ENCODE data around the gene ZWILCH. TPM values are rescaled to one million over a fixed set of nuclear protein-coding genes. Genes with fewer than 3 reads are reported as not detected.

Gene ZWILCH
- total RNA-seq, 2 experiments from 2014 or later, result 36.9 to 50.2 TPM

DNA sequence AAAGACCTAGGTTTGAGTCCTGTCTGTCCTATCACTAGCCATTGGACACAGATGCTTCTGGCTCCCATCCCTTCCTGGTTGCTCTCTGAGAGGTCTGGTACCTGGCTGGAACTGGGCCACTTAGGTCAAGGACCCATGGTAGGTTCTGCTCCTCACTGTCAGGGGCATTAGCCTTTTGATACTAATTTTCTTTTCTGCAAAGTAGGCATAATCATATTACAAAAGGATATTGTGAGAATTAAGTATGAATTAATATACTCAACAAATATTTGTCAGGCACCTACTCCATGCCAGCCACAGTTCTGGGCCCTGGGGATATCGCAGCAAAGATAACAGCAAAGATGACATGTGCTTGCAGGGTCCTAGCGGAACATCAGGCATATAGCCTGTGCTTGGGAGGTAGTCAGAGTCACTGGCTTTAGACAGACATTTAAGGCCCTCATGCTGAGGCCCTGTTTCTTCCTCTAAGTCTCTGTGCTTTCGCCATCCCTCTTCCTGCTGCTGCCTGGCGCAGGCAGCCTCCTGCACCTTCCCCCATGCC lies 86.3 kb downstream of the ZWILCH start:
- no peaks in the 10 kb centered on the region for H3K79me2 ChIP-seq (ENCODE audit: insufficient read depth, low read depth, low read length)

DNA sequence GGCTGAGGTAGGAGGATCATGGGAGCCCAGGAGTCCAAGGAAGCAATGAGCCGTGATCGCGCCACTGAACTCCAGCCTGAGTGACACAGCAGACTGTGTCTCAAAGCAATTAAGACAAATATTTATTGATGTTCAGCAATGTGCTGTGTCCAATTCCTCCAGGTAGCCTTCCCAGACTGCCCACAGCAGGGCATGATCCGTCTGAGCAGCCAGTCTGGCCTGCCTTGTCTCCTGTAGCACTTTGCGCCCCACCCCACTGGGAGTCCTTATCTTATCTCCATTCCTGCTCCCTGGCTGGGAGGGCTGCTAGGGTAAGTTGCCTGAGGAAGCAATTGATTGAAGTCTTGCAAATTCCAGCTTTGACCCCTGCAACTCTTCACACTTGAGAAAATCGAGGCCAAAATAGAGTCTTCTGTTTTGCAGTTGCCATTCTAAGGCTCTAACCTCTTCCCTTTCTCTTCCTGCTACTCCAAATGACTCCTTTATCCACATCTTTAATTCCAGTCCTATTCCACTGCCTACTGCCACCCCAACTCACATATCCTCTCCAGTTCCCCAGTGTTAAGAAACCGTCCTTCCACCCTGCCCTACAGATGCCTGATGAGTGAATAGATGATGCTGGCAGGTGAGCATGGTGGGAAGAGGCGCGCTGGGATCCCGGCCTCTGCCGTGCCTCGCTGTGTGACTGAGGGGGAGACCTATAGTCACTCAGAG lies 87.5 kb downstream of the ZWILCH start:
- no peaks in the 10 kb centered on the region for H3K4me1 ChIP-seq (ENCODE audit: insufficient read depth, low read length, poor library complexity, severe bottlenecking)
- TF ChIP-seq EZH2phosphoT487 (IDR thresholded peaks at IDR 0.05; ENCODE audit: borderline replicate concordance, low read depth, low read length) (no peak), CTCF (conservative IDR thresholded peaks at IDR 0.05; ENCODE audit: low read length) (no peak)
- H3K9me2 ChIP-seq (ENCODE audit: insufficient read depth, low read length), result no peaks in the 10 kb centered on the region
- H3K79me2 ChIP-seq (ENCODE audit: insufficient read depth, low read depth, low read length), result no peaks in the 10 kb centered on the region
- ChIA-PET POLR2A (interaction anchor here (0.7 kb wide), 1 partner anchor 271 kb away, joined by 5 read pairs; no protein-coding TSS in a partner anchor), CTCF (ENCODE audit: unreplicated experiment) (no interaction called here)
- no peak overlapping the region for H3K27ac ChIP-seq (ENCODE audit: low read depth, low read length, poor library complexity, severe bottlenecking)
- no peaks in the 10 kb centered on the region for H4K20me1 ChIP-seq (ENCODE audit: insufficient read depth, low read length)
- H3K4me3 ChIP-seq (ENCODE audit: low read depth, low read length, poor library complexity, severe bottlenecking), result no peak overlapping the region
- H3K9me3 ChIP-seq (ENCODE audit: low read length), result no peaks in the 10 kb centered on the region
- H3K36me3 ChIP-seq (ENCODE audit: insufficient read depth, low read length), result no peaks in the 10 kb centered on the region
- H3K4me2 ChIP-seq (ENCODE audit: low read length), result no peak overlapping the region
- DNase-seq (ENCODE audit: low spot score), result no peak
- H2AFZ ChIP-seq (ENCODE audit: low read length), result no peak overlapping the region
- intact Hi-C loops (cut with micrococcal nuclease; ENCODE audit: unreplicated experiment), result no loop called here
- no TSS peak for BruUV-seq (replicated peaks)

More for the DNA sequence above, 86.3 kb downstream of the ZWILCH start:
- BruUV-seq (replicated peaks), result no TSS peak
- Histone ChIP-seq H3K4me1 (ENCODE audit: insufficient read depth, low read length, poor library complexity, severe bottlenecking) (no peaks in the 10 kb centered on the region), H3K36me3 (ENCODE audit: insufficient read depth, low read length) (no peaks in the 10 kb centered on the region), H3K9me2 (ENCODE audit: insufficient read depth, low read length) (no peaks in the 10 kb centered on the region), H3K4me3 (ENCODE audit: low read depth, low read length, poor library complexity, severe bottlenecking) (no peak overlapping the region), H2AFZ (ENCODE audit: low read length) (no peak overlapping the region), H3K9me3 (ENCODE audit: low read length) (no peaks in the 10 kb centered on the region), H3K27ac (ENCODE audit: low read depth, low read length, poor library complexity, severe bottlenecking) (no peak overlapping the region), H4K20me1 (ENCODE audit: insufficient read depth, low read length) (no peaks in the 10 kb centered on the region), H3K4me2 (ENCODE audit: low read length) (no peak overlapping the region)
- intact Hi-C loops (cut with micrococcal nuclease; ENCODE audit: unreplicated experiment), result no loop called here
- TF ChIP-seq EZH2phosphoT487 (IDR thresholded peaks at IDR 0.05; ENCODE audit: borderline replicate concordance, low read depth, low read length), result no peak
- no peak for TF ChIP-seq CTCF (conservative IDR thresholded peaks at IDR 0.05; ENCODE audit: low read length)
- CTCF ChIA-PET (ENCODE audit: unreplicated experiment), result interaction anchor here (0.6 kb wide), 1 partner anchor 171 kb away, joined by 3 read pairs; no protein-coding TSS in a partner anchor
- no peak for DNase-seq (ENCODE audit: low spot score)
- POLR2A ChIA-PET, result no interaction called here

- H3K27ac ChIP-seq (ENCODE audit: low read depth, low read length, poor library complexity, severe bottlenecking), result no peak overlapping the region
- no peaks in the 10 kb centered on the region for H4K20me1 ChIP-seq (ENCODE audit: insufficient read depth, low read length)
- POLR2A ChIA-PET, result no interaction called here
- H3K79me2 ChIP-seq (ENCODE audit: insufficient read depth, low read depth, low read length), result no peaks in the 10 kb centered on the region
- H2AFZ ChIP-seq (ENCODE audit: low read length), result no peak overlapping the region
- TF ChIP-seq CTCF (conservative IDR thresholded peaks at IDR 0.05; ENCODE audit: low read length) (no peak), EZH2phosphoT487 (IDR thresholded peaks at IDR 0.05; ENCODE audit: borderline replicate concordance, low read depth, low read length) (no peak)
- no peaks in the 10 kb centered on the region for H3K4me1 ChIP-seq (ENCODE audit: insufficient read depth, low read length, poor library complexity, severe bottlenecking)
- H3K9me3 ChIP-seq (ENCODE audit: low read length), result no peaks in the 10 kb centered on the region
- CTCF ChIA-PET (ENCODE audit: unreplicated experiment), result no interaction called here
- H3K9me2 ChIP-seq (ENCODE audit: insufficient read depth, low read length), result no peaks in the 10 kb centered on the region
- H3K4me3 ChIP-seq (ENCODE audit: low read depth, low read length, poor library complexity, severe bottlenecking), result no peak overlapping the region
- intact Hi-C loops (cut with micrococcal nuclease; ENCODE audit: unreplicated experiment), result no loop called here
- no TSS peak for BruUV-seq (replicated peaks)
- H3K4me2 ChIP-seq (ENCODE audit: low read length), result no peak overlapping the region
- H3K36me3 ChIP-seq (ENCODE audit: insufficient read depth, low read length), result no peaks in the 10 kb centered on the region
- DNase-seq (ENCODE audit: low spot score), result no peak
These were observed 88.2 kb downstream of the ZWILCH start for GRCh38 chr15:66593219-66593780.
